Activated CD4-positive, alpha-beta T cell treated with anti-CD3 and anti-CD28 coated beads, Interleukin-2, amount 50 U/mL, for 1 hour (primary cell): ENCODE data around the gene WDR35.

Source experiments
- DNase-seq: peaks from one replicate; pipeline ENCODE4 v3.0.0-alpha.2; 2020

Gene WDR35

GRCh38 chr2:19989667-19990415, at the start of gene WDR35:
Gene WDR35 (minus strand): TSS chr2:19990105. CDS start chr2:19990015, 90 bp downstream.
- peak; percentile 87 for DNase-seq

- no peak for DNase-seq
These were observed 47.8 kb upstream of the WDR35 start for GRCh38 chr2:20037660-20038059.

DNA sequence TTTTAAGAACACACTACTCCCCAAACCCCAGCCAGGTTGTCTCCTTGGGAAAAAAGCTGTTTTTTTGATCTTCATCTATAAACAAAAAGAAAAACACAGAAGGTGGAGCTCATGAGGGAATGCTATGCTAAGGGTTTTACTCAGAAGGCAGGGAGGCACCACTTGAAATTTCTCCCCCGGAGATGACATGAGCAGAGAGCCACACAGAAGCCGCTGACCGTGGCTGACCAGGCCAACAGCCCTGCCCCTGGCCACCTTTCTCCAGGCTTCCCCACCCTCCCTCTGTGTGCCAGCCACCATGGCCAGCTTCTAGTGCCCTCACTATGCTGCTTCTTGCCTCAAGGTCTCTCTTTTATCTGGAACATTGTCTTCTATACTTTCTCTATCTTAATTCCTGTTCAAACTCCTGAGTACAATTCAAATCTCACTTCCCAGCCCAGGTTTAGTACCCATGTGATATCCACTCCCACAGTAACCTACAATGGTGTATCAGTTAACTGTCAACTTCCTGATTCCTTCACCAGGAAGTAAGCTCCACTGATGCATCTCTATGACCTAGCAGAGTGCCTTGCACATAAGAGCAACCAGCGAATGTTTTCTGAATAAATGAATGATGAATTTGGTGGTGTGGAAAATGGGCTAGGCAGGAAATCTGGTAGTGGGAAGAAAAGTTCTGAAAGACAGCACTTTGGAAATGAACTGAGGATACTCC, 46.2 kb upstream of the WDR35 start:
- no peak for DNase-seq

DNA sequence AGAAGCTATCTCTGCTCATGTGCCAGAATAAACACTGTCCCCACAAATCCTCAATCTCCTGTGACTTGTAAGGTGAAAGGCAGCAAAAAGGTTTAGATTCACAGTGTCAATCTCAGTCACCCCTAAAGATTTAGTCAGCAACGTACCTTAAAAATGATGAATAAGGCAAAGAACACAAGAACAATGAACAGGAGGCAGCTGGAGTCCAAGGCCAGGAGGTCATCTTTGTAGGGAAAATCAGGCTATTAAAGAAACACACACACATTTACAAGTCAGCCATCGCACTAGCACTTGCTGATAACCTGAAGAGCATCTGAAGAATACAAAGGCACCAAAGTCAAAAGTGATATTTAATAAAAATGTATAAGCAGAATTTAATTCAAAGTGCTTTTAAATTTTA, 44.9 kb upstream of the WDR35 start:
- DNase-seq, result no peak

- DNase-seq, result no peak
These were observed 44.3 kb upstream of the WDR35 start for GRCh38 chr2:20034218-20034617.

GRCh38 chr2:20033322-20033721, 43.4 kb upstream of the WDR35 start:
- DNase-seq, result no peak

- no peak for DNase-seq
These were observed 40.3 kb upstream of the WDR35 start for GRCh38 chr2:20030224-20030623.

DNA sequence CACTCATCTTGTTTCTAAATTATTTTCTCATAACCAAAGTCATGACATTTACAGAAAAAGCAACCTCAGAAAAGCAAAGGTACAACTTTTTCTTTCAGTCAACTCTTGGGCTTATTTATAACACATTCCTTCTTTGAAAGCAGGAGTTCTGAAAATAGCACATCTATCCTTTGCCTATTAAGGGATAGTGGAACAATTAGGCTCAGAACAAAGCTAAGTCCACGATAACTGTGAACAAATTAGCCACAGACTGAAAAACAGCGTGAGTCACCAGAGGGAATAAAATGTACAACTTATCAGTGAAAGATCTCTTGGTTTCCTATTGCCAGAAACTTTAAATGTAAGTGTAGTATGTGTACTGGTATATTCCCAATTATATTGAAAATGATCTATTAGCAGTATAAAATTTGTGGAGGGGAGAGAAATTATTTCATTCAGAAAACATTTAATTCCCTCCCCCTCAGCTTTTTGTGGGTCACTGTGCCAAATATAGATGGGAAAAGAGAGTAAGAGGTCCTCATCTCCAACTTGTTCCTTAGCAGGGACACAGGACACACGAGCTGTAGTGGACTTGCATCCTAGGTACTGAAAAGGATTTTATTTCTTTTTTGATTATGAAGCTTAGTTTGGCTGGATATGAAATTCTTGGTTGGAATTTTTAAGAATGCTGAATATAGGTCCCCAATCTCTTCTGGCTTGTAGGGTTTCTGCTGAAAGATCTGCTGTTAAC, 38.0 kb upstream of the WDR35 start:
- no peak for DNase-seq

GRCh38 chr2:20027260-20027677, 37.4 kb upstream of the WDR35 start:
- DNase-seq, result no peak

GRCh38 chr2:20025065-20025786, 35.3 kb upstream of the WDR35 start:
- no peak for DNase-seq

- no peak for DNase-seq
These were observed 33.8 kb upstream of the WDR35 start for GRCh38 chr2:20023688-20024087.

DNA sequence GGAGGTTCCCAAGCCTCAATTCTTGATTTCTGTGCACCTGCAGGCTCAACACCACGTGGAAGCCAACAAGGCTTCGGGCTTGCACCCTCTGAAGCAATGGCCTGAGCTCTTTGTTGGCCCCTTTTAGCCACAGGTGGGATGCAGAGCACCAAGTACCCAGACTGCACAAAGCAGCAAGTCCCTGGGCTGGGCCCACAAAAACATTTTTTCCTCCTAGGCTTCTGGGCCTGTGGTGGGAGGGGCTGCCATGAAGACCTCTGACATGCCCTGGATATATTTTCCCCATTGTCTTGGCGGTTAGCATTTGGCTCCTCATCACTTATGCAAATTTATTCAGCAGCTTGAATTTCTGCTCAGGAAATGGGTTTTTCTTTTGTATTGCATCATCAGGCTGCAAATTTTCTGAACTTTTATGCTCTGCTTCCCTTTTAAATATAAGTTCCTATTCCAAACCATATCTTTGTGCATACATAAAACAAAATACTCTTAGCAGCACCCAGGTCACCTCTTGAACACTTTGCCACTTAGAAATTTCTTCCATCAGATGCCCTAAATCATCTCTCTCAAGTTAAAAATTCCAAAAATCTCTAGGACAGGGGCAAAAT, 31.6 kb upstream of the WDR35 start:
- DNase-seq, result no peak

DNA sequence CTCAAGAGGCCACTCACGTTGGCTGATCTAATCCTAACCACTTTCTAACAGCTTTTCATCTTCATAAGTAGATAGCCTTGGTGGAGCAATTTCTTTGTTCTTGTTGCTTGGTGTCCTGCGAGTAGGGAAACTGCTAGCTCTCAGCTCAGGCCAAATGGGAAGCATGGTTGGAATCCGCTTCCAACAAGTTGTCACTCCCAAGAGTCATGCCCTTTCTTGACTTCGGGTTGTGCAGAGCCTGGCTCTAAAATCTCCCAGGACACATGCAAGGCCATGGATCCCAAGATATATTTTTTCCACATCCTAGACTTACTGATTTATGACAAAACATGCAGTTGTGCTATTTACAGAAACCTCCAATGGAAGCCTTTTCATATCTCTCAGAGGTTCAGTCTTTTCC, 29.8 kb upstream of the WDR35 start:
- no peak for DNase-seq

GRCh38 chr2:20018601-20019152, 28.8 kb upstream of the WDR35 start:
- no peak for DNase-seq

DNA sequence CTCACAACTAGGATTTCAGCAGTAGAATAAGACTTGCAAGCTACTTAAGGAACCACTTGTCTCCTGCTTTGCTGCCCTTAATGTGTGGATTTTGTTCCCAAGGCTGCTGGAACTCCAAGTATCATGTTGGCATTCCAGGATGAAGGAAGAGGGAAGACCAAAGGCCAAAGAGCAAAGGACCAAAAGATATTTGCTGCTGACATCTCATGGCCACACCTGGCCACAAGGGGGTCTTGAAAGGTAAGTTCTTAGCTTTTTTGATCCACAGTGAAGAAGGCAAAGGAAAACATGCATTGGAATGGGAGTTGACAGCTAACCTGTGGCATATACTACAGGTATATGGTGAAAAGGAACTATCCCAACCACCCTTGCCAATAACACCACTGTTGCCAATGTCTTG, 26.4 kb upstream of the WDR35 start:
- DNase-seq, result no peak

DNA sequence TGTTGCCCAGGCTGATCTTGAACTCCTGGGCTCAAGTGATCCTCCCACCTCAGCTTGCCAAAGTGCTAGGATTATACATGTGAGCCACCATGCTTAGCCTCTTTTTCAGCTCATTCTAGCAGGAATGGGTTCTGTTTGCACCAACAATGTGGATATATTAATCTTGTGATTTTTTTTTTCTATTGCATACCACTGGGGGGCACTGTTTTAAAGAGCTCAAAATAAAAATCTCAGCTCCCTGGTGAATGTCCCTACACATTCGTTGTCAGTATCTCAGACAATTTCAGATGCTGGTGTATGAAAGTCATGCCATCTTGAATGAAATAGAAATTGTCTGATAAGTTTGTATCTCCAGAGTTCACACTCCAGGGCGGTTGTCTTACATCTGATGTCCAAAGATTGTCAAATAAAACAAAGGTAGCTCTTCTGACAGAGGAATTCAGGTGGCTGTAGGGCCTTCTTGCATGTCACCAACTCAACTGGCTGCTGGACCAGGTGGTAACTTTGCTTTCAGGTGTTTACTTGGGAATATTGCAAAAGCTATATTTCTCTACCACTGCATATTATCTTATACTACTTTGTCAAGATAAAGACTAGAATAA, 25.7 kb upstream of the WDR35 start:
- no peak for DNase-seq

DNA sequence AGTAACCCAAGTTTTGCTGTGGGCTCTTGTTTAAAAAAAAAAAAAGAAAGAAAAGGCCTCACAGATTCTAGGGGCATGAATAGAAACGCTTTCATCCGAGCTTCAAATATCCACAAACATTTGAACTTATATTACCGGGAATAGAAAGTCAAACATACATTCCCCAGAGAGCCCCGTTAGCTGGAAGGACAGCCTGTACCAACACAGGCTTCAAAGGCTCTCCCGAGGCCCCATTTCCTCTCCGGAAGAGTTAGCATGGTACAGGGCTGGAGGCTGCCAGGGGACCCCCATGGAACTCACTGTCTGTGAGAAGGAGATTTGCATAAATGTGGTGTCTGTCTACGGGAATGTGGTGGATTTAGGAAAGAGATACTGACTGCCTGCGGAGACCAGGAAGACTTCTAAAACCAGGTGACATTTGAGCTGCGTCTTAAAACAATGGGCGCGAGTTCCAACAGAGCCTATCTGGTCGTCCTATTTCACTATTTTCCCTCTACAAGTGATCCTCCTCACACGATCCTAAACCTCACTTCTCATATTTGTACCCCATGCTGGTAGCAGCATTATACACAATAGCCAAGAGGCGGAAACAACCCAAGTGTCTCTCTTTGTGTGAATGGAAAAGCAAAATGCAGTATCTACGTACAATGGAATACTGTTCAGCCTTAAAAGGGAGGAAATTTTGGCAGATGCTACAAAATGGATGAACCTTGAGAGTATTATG, 23.4 kb upstream of the WDR35 start:
- DNase-seq, result no peak

- DNase-seq, result no peak
These were observed 22.6 kb upstream of the WDR35 start, which contains the start of gene MATN3 for GRCh38 chr2:20012282-20013125. Gene MATN3 (minus strand): TSS chr2:20012668. CDS start chr2:20012631, 37 bp downstream.

GRCh38 chr2:20012032-20012281, 22.1 kb upstream of the WDR35 start:
- DNase-seq, result no peak

DNA sequence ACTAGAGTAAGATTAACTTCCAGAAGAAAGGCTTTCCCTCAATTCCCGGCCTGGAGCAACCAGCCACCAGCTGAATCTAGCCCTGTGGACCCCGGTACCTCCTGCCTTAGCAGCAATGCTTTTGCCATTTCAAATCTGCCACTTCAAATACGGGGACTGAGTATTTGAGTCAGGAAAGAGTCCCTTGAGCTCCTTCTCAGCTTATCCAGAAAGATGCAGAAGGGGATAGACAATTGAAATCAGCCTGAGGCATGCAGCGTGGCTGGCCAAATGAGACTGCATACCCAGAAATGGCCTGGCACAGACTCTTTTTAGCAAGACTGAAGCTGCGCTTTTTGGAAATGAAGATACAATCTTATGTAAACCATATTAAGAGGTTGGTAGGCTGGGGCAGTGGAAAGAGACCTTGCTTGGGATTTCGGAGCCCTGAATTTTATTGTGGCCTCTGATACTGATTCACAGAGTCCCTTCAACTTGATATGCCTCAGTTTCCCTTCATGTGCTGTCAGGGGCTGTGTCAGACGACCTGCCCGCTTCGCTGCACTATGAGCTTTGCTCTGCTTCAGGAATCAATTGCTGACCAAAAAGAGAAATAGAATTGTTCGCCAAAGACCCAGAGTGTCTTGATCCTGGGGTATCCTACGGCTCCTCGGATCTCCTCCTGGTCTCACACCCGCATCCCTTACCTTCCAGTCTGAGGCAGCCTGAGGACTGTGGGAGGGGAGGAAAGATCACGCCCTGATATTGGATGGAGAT, 21.5 kb upstream of the WDR35 start:
- no peak for DNase-seq
